ENCODE measurements around the gene ATP8B4.

ATP8B4 gene

GRCh38 chr15:49898097-49898496 lies 220.9 kb downstream of the ATP8B4 start:
- DNase-seq (ENCODE audit: low read depth), result no peak

- DNase-seq (ENCODE audit: low read depth), result no peak
Measured at GRCh38 chr15:49895347-49896223, 223.4 kb downstream of the ATP8B4 start.

GRCh38 chr15:49890689-49891088 lies 228.3 kb downstream of the ATP8B4 start:
- no peak for DNase-seq (ENCODE audit: low read depth)

GRCh38 chr15:49889536-49889935 lies 229.5 kb downstream of the ATP8B4 start:
- no peak for DNase-seq (ENCODE audit: low read depth)

GRCh38 chr15:49888734-49889133 lies 230.3 kb downstream of the ATP8B4 start:
- DNase-seq (ENCODE audit: low read depth), result no peak

DNA sequence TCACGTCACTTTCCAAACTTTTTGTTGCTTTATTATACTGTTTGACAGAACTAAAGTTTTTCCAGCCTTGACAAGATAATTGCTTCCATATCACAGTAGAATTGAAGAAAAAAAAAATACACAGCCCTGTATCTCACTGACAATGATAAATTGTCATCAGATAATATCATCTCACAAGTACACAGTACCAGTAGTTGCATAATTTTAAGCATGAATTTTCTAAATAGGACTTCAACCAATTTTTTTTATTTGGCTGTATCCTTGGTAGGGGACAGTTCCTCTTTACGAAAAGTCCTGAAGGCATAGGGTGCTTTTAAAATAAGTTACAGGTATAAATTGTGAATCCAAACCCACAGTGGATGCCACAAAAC lies 230.7 kb downstream of the ATP8B4 start:
- no peak for DNase-seq (ENCODE audit: low read depth)

DNA sequence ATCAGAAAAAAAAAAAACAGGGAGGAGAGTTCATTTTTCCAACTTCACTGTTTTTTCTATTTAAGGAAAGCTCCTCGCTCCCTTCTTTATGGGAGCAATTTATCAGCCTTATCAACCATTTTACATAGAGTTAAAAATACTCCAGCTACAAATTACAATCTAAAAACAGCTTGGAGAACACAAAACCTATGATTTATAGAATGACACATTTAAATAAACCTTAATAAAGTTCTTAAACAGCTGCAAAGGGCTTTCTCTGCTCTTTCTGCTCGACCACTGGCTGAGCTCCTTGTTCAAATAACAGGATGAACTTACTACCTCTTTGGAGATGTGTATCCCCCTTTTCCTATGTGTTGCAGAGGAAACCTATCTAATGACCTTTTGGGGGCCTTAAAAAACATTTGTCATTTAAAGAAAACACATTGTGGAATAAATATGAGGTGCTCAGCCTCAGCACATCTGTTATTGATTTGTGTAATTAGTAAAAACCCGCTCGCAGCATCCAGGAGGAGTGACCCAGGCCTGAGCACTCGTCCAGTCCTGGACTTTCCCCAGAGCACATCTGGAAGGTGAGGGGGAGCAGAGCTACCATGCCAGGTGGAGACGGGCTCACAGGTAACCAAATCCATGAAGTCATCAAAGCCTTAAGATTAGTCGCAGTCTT lies 231.2 kb downstream of the ATP8B4 start:
- no peak for DNase-seq (ENCODE audit: low read depth)

GRCh38 chr15:49883121-49883520 lies 235.9 kb downstream of the ATP8B4 start:
- no peak for DNase-seq (ENCODE audit: low read depth)

GRCh38 chr15:49881866-49882265 lies 237.2 kb downstream of the ATP8B4 start:
- DNase-seq (ENCODE audit: low read depth), result no peak

DNA sequence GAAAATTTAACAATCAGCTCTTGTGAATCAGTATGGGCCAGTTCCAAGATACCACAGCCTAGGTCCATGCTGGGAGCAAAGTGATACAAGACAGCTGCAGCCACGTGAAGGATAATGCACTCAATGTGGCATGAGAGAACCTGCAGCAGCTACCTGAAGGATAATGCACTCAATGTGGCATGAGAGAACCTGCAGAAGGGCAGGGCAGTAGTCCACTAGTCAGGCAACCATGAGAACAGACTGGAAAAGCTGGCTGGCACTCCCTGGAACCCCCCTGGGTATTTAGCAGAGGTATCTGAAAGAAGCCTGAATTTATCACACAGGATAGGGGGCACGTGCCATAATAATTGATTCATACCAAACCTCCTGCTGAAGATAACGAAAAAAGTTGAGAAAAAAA lies 237.6 kb downstream of the ATP8B4 start:
- DNase-seq (ENCODE audit: low read depth), result no peak

- DNase-seq (ENCODE audit: low read depth), result no peak
Measured at GRCh38 chr15:49877873-49878521, 241.0 kb downstream of the ATP8B4 start.

DNA sequence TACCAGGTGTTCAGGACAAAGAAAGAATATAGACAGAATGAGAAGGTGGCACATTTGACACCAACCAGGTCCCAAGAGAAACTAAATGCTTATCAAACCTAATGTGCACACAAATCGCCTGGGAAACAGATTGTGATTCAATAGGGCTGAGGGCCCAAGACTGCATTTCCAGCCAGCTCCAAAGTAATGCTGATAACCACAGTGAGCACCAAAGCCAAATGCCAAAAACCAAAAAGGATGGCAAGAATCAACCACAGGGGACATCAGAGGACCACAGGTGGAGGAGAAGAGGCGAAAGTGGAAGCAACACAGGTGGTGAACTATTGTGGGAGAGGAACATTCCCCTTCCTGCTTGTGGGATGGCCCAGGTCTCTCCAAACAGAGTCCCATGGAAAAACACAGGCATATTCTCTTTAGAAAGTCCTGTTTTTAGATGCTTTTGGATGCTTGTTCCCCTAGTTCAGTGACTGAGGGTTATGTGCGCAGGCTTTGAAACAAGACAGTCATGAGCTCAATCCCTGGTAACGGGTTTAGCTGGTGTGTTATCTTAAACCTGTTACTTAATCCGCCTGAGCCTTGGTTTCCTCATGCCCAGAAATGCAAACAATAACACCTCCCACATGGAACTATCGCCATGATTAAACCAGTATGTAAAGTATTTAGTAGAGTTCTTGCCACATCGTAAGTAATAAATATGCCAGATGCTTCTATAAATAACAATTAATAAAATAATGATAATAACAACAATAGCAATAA lies 241.7 kb downstream of the ATP8B4 start:
- DNase-seq (ENCODE audit: low read depth), result no peak

DNA sequence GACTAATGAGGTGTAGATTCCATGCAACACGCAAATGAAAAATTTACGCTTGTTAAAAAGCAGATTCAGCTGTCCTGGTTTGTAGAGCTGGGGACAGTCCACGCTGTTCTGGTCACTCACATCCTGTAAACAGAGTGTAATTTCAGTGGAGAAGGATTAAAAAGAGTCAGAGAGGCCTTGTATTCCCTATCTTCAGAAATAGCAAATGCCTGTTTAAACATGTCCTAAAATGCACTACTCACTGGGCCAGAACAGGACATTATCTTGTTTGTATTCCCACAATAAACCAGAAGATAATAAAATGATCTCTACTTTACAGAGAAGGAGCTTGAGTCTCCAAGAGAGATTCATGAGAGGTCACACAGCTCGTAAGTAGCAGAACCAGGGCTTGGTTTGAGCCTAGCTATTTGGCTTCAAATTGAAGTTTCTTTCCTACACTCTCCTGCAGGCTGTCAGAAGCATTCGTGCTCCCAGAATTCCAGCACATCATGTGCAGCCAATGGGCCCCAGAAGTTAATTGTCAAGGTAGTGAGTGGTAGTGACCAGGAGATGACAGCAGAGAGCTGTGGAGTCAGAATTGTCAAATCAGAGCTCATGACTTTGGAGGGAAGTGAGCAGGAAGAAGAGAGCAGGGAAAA lies 242.5 kb downstream of the ATP8B4 start:
- DNase-seq (ENCODE audit: low read depth), result no peak

DNA sequence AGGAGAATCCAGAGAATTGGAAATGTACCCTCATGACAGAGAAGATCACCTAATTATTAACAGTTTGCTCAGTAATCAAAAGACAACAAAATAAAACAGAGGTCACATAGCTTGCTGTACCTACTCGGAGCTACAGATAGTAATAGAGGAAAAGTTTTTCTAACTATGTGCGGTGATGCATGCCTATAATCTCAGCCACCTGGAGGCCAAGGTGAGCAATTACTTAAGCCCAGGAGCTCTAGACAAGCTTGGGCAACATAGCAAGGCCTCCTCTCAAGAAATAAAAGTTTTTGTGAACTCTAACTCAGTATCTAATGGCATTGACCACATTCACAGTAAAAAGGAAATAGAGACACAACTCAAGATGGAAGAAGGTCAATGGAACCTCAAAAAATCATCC lies 243.6 kb downstream of the ATP8B4 start:
- DNase-seq (ENCODE audit: low read depth), result no peak

DNA sequence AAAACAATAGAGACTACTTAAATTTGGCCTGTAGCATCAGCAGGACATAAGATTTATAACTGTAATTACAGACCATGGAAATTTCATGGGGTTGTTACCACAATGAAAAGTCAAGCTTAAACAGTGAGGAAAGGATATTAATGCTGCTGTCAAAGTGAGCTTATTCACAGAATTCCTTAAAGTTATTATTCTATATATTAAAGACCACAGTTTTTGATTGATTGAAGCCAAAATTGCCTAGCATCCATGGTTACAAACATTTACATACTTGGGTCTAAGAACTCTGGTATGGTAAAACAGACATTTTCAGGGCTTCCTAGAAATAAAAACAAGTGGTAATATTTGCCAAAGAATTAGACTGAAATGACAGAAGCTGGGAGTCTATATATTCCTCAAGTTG lies 248.6 kb downstream of the ATP8B4 start:
- no peak for DNase-seq (ENCODE audit: low read depth)

GRCh38 chr15:49868348-49868747 lies 250.7 kb downstream of the ATP8B4 start:
- no peak for DNase-seq (ENCODE audit: low read depth)

DNA sequence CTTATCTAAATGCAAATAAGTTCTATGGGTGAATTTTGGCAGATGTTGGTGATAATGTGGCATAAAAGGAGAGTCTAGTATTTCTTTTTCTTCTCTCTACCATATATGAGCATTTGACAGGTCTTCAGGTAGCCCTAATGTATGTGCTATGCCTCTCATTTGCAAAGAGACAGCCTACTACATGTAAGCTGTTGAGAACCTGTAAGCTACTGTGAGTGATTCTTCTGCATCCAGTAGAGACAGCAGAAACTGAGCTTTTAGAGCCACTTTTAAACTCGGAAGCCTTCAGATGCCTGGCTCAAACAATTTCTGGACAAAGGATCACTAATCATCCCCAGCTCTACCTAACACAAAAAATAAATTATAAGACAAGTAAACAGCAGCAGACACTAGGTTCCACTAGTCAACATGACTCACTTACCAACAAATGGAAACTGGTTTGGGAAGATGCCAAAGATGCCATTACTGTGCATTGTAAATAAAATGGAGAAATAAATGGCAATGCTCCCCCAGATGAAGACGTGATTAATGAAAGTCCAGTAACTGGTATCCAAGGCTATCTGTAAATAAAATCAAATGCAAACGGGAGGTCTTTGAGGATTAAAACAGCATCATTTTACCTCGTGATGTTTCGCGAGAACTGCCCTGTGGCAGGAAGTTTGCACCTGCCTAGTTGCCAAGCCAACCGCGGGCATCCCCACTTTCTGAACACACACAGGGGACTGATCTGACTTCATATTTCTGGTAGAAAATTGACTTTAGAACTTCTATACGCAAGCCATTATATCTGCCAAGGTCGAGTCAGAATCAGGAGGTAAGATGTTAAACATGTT lies 252.9 kb downstream of the ATP8B4 start:
- no peak for DNase-seq (ENCODE audit: low read depth)

DNA sequence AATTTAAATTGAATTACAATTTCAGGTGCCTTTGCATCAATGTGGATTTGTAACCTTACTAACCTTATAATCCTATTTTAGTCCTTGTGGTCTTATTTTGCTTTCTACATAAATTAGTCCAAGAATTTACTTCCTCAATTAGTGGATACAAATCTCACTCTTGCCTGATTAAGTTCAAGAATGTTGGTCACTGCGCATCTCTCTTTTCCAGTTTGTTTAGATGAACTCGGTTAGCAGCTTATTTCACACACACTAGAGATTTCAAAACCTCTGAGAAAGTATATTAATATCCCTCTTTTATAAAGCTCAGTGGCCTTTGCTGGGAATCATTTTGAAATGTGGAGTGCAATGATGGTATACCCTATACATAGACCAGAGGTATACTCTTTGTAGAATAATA lies 254.8 kb downstream of the ATP8B4 start:
- no peak for DNase-seq (ENCODE audit: low read depth)

DNA sequence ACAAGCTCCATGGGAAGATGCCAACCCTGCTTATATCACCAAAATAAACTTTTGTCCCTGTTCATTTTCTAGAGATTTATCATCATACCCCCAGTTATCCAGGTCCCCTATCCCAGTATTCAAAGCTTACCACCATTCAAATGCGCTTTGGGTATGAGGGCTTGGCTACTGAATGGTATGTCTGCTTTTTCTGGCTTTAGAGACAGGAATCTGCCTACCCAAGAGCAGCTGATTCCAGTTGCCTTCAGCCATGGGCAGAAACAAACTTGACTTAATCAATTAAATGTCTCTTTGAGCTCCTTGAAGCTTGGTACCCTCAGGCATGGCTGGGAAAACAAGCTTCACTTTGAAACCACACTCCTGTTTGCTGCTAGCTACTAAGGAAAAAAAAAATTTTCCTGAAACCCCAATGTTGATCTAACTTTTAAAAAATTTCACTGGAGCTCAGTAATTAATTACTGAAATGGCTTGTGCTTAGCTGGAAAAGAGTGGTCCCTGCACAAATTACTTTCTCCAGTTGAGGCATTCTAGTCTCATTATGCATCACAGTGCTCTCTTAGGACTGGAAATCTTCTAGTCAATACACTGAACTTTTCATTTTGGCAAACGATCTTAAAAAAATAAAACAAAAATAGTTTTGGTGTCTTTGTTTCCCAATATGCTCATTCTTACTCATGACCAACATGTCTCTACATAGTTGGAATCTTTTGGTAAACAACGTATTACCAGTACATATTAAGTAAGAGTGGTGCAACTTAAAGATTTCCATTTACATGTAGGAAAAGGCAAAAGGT lies 255.4 kb downstream of the ATP8B4 start:
- DNase-seq (ENCODE audit: low read depth), result no peak

DNA sequence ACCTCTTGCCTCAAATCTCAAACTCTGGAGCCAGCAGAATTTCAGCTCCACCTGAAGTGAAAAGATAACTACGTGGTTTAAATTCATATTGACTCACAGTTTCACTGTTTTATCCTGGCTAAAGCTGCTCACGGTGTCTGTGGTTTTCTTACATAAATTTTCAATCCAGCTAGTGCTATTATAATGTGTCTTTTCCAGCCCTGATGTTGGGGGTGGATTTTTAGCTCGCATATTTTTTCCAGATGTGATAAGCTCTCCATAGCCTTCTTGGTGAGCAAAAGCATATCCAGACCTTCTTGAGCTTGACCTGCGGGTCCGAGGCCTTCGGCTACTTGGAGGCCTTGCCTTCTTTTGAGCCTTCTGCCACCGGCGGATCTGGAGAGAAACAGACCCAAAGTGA lies 258.9 kb downstream of the ATP8B4 start:
- no peak for DNase-seq (ENCODE audit: low read depth)
